GM18520 (cell line): ENCODE measurements around the gene MRPL18.
"Not testable (repeated sequence)": the region's sequence is repeated elsewhere in the genome, so short reads cannot be mapped to it uniquely, and the experiment has no call there.

Experiments used
- ATAC-seq: cut with Tn5 transposase; IDR thresholded peaks from one replicate; pipeline ENCODE4 v1.9.1; 2021; ENCODE audit not compliant: unreplicated experiment

The MRPL18 gene

GRCh38 chr6:159815410-159815809, 25.1 kb downstream of the MRPL18 start:
- no peak for ATAC-seq

GRCh38 chr6:159816775-159817174, 26.5 kb downstream of the MRPL18 start:
- not testable (repeated sequence) for ATAC-seq

GRCh38 chr6:159817951-159818739, 27.9 kb downstream of the MRPL18 start:
- ATAC-seq: no peak

- no peak for ATAC-seq
These were observed 28.8 kb downstream of the MRPL18 start for GRCh38 chr6:159819098-159819497.

GRCh38 chr6:159819932-159820640, 29.8 kb downstream of the MRPL18 start:
- no peak for ATAC-seq

GRCh38 chr6:159821122-159821521, 30.9 kb downstream of the MRPL18 start:
- no peak for ATAC-seq

- no peak for ATAC-seq
These were observed 31.5 kb downstream of the MRPL18 start for GRCh38 chr6:159821726-159822125.

GRCh38 chr6:159823953-159824352, 33.7 kb downstream of the MRPL18 start:
- no peak for ATAC-seq

GRCh38 chr6:159824690-159825089, 34.4 kb downstream of the MRPL18 start:
- not testable (repeated sequence) for ATAC-seq

GRCh38 chr6:159826004-159826403, 35.7 kb downstream of the MRPL18 start:
- no peak for ATAC-seq

GRCh38 chr6:159826968-159827647, 36.8 kb downstream of the MRPL18 start:
- no peak for ATAC-seq

- no peak for ATAC-seq
These were observed 37.8 kb downstream of the MRPL18 start for GRCh38 chr6:159828074-159828473.

GRCh38 chr6:159829526-159829925, 39.3 kb downstream of the MRPL18 start:
- no peak for ATAC-seq

- no peak for ATAC-seq
These were observed 40.5 kb downstream of the MRPL18 start for GRCh38 chr6:159830501-159831372.

- ATAC-seq: no peak
These were observed 41.1 kb downstream of the MRPL18 start for GRCh38 chr6:159831373-159831679.

GRCh38 chr6:159832946-159833345, 42.7 kb downstream of the MRPL18 start:
- no peak for ATAC-seq

- no peak for ATAC-seq
These were observed 43.3 kb downstream of the MRPL18 start for GRCh38 chr6:159833556-159833955.

GRCh38 chr6:159833997-159834603, 43.8 kb downstream of the MRPL18 start:
- no peak for ATAC-seq

GRCh38 chr6:159836718-159837490, 46.6 kb downstream of the MRPL18 start:
- ATAC-seq: no peak

- ATAC-seq: no peak
These were observed 47.2 kb downstream of the MRPL18 start for GRCh38 chr6:159837511-159837910.
